ENCODE results near the gene FAM209B.

GRCh38 chr20:56542489-56543030 lies 9.5 kb downstream of the FAM209B start:
- no peak for TF ChIP-seq CTCF (IDR thresholded peaks at IDR 0.05; ENCODE audit: insufficient read depth, low read length, poor library complexity, severe bottlenecking)
- TF ChIP-seq EZH2phosphoT487 (conservative IDR thresholded peaks at IDR 0.05; ENCODE audit: low read length): no peak

Data from SU-DHL-6 (cell line).